GM21717 (cell line): ENCODE data around the gene TCERG1L.
"Not testable (repeated sequence)": the region's sequence is repeated elsewhere in the genome, so short reads cannot be mapped to it uniquely, and the experiment has no call there.

Experiments
- ATAC-seq: cut with Tn5 transposase; IDR thresholded peaks from one replicate; pipeline ENCODE4 v1.9.1; 2021; ENCODE audit warnings: mild to moderate bottlenecking, moderate library complexity; ENCODE audit not compliant: unreplicated experiment

The TCERG1L gene

GRCh38 chr10:131250454-131251145, 60.9 kb downstream of the TCERG1L start:
- no peak for ATAC-seq

- ATAC-seq, result no peak
Measured at GRCh38 chr10:131249955-131250344, 61.6 kb downstream of the TCERG1L start.

GRCh38 chr10:131249238-131249954, 62.1 kb downstream of the TCERG1L start:
- no peak for ATAC-seq

DNA sequence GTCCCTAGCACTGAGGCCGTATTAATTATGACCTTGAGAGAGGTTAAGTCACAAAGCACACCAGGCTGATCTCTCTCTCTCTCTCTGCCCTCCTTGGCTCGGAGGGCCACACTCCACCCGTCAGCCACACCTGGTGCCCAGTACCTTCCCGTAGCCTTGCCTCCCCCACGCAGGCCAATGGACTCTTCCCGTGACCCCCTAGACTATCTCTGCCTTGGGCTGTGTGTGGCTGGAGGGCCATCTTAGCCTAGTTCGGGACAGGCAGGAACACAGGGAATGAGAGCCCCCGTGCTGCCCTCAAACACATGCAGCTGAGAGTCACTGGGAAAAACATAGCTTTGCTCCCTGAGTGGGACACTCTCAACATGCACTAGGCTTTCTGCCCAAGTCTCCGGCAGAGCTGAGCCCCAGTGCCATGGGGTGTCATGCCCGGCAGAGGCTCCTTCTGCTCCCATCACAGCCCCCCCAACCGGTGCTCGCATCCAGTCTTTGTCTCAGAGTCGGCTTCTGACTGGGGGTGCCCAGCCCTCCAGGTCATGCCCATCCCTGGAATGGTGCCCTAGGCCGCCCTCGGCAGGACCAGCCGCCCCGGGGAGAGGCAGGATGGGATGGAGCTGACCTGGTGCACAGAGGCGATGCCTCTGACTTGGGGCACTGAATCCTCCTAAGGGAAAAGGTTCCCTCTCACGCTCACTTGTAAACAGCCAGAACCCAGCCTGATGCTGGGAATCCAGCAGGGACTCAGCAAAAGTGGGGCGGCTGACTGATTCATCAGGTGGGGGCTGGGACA, 63.0 kb downstream of the TCERG1L start:
- ATAC-seq, result no peak

DNA sequence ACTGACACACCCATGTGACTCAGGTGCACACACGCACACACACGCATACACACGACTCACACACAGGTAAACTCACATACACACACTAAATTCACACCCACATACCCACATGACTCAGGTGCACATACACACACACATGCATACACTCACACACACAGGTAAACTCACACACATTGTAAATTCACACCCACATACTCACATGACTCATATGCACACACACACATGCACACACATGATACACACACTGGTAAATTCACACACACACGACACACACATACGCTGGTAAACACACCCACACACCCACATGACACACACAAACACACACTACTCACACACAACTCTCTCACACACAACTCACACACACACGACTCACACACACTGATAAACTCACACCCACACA, 63.6 kb downstream of the TCERG1L start:
- ATAC-seq, result no peak

GRCh38 chr10:131246775-131247174, 64.7 kb downstream of the TCERG1L start:
- no peak for ATAC-seq

GRCh38 chr10:131246089-131246488, 65.4 kb downstream of the TCERG1L start:
- ATAC-seq, result no peak

DNA sequence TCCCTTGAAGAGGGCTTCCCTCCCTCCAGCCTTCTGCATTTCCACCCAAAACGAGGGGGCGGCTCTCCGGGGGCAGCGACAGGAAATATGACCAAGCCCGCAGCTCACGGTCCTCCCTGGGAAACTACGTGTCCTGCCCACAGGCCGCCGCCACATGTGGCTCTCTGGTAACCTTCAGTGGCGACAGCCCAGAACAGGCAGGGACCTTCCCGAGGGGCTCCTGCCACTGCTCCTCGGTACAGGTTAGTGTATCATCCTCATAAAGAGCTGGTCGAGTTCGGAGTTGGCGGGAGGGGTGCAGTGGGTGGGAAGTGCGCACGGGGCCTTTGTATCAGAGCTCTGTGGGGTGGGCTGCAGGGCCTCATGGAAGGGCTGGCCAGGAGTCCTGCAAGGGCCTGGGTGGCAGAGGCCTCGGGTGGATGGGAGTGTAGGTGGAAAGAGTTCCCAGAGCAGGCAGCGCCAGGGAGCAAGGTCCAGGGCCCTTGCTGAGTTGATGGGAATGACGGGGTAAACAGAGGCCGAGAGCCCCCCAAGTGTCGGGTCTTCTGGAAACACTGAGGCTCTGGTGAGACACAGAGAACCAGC, 66.0 kb downstream of the TCERG1L start:
- ATAC-seq, result no peak

DNA sequence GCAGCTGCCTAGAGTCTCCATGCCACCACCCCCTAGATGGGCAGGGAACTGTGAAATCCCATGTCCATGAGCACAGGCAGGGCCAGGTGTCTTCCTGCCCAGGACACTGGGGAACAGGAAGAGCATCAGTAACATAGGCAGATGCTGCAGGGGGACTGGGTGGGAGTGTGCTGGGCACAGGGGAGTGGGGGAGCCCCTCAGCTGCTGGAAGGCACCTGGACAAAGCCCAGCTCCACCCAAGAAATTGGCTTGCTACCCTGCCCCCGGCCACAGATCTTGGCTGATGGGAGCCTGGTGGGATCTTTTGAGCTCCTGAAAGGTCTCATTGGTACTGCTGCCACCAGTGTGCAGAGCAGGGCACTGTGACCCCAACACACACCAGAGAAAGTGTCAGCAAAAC, 66.7 kb downstream of the TCERG1L start:
- ATAC-seq, result no peak

DNA sequence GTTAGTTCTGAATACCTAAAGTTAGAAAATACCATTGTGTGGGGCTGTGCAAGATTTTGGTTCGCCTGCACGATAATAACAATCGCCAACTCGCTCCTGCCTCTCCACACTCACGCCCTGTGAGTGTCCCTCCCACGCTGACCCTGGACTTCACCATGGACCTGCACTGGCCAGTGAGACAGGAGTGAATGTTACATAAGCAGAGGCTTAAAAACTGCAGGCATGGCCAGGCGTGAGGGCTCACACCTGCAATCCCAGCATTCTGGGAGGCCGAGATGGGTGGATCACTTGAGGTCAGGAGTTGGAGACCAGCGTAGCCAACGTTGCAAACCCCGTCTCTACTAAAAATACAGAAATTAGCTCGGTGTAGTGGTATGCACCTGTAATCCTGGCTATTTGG, 68.4 kb downstream of the TCERG1L start:
- no peak for ATAC-seq

GRCh38 chr10:131242007-131242406, 69.5 kb downstream of the TCERG1L start:
- ATAC-seq, result no peak

DNA sequence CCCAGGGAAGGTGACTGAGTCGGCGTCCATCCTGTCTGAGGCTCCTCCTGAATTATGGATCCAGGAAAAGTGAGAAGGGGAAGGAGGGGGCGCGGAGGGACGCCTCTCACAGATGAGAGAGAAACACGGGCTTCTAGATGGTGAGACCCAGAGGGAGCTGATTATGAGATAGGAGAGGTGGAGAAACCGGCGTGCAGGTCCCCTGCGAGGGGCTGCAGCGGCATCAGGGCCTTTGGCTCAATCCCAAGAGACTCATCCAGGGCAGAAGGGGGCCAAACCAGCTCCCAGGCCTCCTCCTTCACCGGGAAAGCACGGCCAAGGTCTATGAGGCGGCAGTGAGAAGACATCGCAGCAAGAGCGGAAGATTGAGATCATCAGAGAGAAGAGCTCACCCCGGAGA, 70.8 kb downstream of the TCERG1L start:
- ATAC-seq, result no peak

DNA sequence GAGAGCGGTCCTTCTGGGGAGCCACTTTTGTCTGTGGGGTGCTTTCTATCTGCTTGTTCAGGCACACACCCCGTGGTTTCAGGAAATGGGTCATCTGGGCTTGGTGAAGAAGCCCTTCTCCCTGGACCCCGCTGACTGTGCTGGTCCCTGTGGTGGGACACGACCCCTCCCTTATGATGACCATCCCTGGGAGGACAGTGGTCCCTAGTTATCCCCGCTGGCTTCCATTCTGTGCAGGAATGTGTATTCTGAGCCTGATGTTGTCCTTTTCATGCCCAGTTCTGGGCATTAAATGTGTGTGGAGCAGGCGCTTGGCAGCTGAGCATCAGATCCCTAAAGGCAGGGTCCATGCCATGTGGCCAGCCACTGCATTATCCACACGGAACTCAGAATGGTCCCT, 71.6 kb downstream of the TCERG1L start:
- no peak for ATAC-seq

DNA sequence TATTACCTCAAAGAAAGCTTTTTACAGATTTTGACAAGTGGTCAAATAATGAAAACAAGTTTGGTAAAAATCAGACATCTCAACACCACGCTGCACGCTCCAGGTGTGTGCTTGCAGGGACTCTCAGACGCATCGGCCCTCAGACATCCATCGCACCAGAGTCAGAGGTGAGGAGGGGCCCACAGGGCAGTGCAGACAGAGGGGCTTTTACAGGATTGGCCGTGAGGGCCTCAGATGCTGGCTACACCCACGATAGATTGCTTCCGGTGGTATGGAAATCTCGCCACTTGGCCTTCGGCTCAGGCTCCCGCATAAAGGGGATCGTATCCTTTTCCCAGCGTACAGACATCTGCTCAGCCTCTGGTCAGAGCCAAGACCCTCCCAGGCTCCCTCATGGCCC, 72.1 kb downstream of the TCERG1L start:
- no peak for ATAC-seq

- no peak for ATAC-seq
Measured at GRCh38 chr10:131238669-131239280, 72.7 kb downstream of the TCERG1L start.

DNA sequence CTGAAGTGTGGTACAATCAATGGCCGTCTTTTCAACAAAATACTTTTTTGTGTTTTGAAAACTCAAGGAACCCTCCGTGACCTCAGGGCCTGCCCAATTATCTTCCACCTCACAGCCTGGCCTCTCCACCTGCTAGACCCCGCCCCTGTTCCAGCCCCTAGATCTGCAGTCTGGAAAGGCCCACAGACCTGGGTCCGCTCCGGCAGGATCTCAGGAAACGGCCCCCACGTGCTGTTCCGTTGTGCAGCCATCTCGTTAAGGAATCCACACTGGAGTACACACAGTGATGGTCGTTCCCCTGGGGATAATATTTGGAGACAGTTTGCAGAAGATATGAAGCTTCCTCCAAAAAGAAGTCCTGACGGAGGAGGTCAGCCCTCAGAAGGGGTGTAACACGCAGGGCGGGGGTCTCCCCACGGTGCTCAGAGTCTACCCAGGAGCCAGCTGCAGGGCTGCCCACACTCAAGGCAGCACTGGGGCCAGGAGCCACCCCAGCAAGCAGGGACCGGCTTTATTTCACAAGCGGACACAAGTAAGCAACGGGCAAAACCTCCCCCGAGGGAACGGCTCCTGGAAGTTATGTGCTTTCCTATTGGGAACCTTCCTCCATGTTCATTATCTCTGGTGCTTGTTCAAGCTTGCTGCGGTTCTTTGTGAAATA, 73.4 kb downstream of the TCERG1L start:
- no peak for ATAC-seq

DNA sequence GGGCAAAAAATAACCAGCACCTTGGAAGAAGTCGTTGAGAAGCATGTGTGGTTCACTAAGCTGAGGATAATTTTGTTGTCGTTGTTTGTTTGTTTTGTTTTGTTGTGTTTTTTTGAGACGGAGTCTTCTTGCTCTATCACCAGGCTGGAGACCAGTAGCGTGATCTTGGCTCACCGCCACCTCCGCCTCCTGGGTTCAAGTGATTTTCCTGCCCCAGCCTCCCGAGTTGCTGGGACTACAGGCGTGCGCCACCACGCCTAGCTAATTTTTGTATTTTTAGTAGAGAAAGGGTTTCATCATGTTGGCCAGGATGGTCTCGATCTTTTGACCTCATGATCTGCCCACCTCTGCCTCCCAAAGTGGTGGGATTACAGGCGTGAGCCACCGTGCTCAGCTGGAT, 76.9 kb downstream of the TCERG1L start:
- ATAC-seq, result not testable (repeated sequence)

DNA sequence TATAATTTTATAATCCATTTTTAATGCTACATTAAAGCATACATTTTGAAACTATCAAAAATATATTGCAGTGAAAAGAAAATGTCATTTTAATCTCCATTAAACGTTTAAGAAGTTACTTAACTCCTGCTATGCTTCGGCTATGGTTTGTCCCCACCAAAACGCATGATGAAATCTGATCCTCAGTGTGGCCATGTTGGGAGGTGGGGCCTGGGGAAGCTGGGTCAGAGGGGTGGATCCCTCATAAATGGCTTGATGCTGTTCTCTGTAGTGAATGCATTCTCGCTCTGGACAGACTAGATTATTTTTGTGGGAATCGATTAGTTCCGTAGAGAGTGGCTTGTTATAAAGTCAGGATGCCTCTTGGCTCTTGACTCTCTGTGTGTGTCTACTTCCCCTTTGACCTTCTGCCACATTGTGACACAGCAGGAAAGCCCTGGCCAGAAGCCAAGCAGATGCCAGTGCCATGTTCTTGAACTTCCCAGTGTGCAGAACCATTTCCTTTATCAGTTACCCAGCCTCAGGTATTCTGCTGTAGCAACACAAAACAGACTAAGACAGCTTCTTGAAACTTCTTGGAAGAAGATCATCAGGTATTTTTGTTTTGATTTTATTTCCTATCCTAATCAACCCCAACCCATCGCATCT, 77.8 kb downstream of the TCERG1L start:
- ATAC-seq, result no peak

- no peak for ATAC-seq
Measured at GRCh38 chr10:131231965-131232541, 79.5 kb downstream of the TCERG1L start.
